ENCODE results near the gene DMWD.

Gene DMWD

GRCh38 chr19:45764945-45765701 lies 27.5 kb downstream of the DMWD start:
- TF ChIP-seq, protein P1, sequence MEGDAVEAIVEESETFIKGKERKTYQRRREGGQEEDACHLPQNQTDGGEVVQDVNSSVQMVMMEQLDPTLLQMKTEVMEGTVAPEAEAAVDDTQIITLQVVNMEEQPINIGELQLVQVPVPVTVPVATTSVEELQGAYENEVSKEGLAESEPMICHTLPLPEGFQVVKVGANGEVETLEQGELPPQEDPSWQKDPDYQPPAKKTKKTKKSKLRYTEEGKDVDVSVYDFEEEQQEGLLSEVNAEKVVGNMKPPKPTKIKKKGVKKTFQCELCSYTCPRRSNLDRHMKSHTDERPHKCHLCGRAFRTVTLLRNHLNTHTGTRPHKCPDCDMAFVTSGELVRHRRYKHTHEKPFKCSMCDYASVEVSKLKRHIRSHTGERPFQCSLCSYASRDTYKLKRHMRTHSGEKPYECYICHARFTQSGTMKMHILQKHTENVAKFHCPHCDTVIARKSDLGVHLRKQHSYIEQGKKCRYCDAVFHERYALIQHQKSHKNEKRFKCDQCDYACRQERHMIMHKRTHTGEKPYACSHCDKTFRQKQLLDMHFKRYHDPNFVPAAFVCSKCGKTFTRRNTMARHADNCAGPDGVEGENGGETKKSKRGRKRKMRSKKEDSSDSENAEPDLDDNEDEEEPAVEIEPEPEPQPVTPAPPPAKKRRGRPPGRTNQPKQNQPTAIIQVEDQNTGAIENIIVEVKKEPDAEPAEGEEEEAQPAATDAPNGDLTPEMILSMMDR (IDR thresholded peaks at IDR 0.05; ENCODE audit: insufficient read depth, low read length), result no peak
- TF ChIP-seq GABPA (IDR thresholded peaks at IDR 0.05; ENCODE audit: low read depth), result no peak
- no peak for TF ChIP-seq REST (IDR thresholded peaks at IDR 0.05; ENCODE audit: insufficient replicate concordance, low read depth)
- no peak for TF ChIP-seq SPI1 (IDR thresholded peaks at IDR 0.05; ENCODE audit: borderline replicate concordance, low read depth)
- TF ChIP-seq POLR2AphosphoS5 (IDR thresholded peaks at IDR 0.05; ENCODE audit: low read depth), result no peak
- no peak overlapping the region for H3K27ac ChIP-seq (replicated peaks)
- H3K4me3 ChIP-seq (replicated peaks; ENCODE audit: insufficient read depth, low read length), result no peak overlapping the region
- no peak for DNase-seq (ENCODE audit: low read depth in 1 of 2, low spot score in 1 of 2)
- H3K27me3 ChIP-seq (ENCODE audit: insufficient read depth, poor library complexity, severe bottlenecking), result peaks cover 32% of the 10 kb centered on the region

DNA sequence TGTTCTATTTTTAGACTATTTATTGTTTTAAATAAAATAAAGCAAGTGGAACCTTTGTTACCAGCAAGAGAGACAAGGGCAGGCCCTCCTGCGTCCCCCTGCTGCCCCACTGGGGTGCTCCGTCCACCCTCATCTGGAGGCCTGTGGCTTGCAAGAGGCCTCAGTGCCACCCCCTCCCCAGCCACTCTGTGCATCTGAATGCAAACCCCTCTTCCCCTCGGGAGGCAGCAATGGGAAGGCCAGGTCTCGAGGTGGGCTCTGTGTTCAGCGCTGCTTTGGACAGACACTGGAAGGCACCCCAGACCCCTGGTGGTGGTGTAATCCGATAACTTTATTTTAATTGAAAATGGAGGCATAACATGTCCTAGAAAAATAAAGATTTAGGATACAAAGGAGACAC lies 28.2 kb downstream of the DMWD start:
- DNase-seq (ENCODE audit: low read depth in 1 of 2, low spot score in 1 of 2), result no peak
- Histone ChIP-seq H3K27me3 (ENCODE audit: insufficient read depth, poor library complexity, severe bottlenecking) (peaks cover 32% of the 10 kb centered on the region), H3K4me3 (replicated peaks; ENCODE audit: insufficient read depth, low read length) (no peak overlapping the region), H3K27ac (replicated peaks) (no peak overlapping the region)
- TF ChIP-seq POLR2AphosphoS5 (IDR thresholded peaks at IDR 0.05; ENCODE audit: low read depth), result no peak
- no peak for TF ChIP-seq REST (IDR thresholded peaks at IDR 0.05; ENCODE audit: insufficient replicate concordance, low read depth)
- TF ChIP-seq GABPA (IDR thresholded peaks at IDR 0.05; ENCODE audit: low read depth), result no peak
- TF ChIP-seq SPI1 (IDR thresholded peaks at IDR 0.05; ENCODE audit: borderline replicate concordance, low read depth), result no peak
- TF ChIP-seq, protein P1 (IDR thresholded peaks at IDR 0.05; ENCODE audit: insufficient read depth, low read length), result no peak

DNA sequence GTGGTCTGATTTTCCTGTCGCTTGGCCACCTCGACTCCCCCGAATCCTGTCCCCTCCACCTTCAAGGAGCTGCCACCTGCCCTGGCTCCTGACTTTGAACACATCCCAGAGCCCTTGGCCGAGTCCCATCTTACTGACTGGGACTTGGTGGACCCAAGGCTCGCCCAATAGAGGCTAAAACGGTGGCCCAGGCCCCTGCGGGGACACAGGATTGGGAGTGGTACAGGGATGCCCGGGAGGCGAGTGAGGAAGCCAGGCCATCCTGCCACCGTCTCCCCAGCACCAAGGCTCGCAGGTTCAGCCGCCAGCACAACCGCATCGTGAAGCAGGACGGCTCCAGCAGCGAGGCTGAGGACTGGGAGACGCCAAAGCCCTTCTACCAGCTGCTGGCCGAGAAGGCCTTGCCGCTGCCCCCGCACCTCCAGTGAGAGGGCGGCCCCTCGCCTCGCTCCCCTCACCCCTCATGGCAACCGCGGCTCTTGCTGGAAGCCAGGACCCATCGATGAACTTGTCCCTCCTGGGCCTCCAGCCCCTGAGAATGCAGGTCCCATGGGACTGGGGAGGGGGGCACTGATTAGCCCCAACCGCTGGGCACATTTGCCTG lies 28.9 kb downstream of the DMWD start:
- H3K27ac ChIP-seq (replicated peaks), result no peak overlapping the region
- H3K27me3 ChIP-seq (ENCODE audit: insufficient read depth, poor library complexity, severe bottlenecking), result peaks cover 32% of the 10 kb centered on the region
- TF ChIP-seq GABPA (IDR thresholded peaks at IDR 0.05; ENCODE audit: low read depth) (no peak), SPI1 (IDR thresholded peaks at IDR 0.05; ENCODE audit: borderline replicate concordance, low read depth) (no peak), REST (IDR thresholded peaks at IDR 0.05; ENCODE audit: insufficient replicate concordance, low read depth) (no peak), POLR2AphosphoS5 (IDR thresholded peaks at IDR 0.05; ENCODE audit: low read depth) (no peak)
- TF ChIP-seq, protein P1 (IDR thresholded peaks at IDR 0.05; ENCODE audit: insufficient read depth, low read length), result no peak
- no peak overlapping the region for H3K4me3 ChIP-seq (replicated peaks; ENCODE audit: insufficient read depth, low read length)
- DNase-seq (ENCODE audit: low read depth in 1 of 2, low spot score in 1 of 2), result no peak
